Measurements from ENCODE around the gene INTS14. TPM values are rescaled to one million over a fixed set of nuclear protein-coding genes. Genes with fewer than 3 reads are reported as not detected.
A peak's percentile ranks its signal among the peaks of the same experiment; 100 is the strongest.

The INTS14 gene
- total RNA-seq, 4 donors from 2014 or later: 52.4 to 99.4 (median 62.9) TPM

DNA sequence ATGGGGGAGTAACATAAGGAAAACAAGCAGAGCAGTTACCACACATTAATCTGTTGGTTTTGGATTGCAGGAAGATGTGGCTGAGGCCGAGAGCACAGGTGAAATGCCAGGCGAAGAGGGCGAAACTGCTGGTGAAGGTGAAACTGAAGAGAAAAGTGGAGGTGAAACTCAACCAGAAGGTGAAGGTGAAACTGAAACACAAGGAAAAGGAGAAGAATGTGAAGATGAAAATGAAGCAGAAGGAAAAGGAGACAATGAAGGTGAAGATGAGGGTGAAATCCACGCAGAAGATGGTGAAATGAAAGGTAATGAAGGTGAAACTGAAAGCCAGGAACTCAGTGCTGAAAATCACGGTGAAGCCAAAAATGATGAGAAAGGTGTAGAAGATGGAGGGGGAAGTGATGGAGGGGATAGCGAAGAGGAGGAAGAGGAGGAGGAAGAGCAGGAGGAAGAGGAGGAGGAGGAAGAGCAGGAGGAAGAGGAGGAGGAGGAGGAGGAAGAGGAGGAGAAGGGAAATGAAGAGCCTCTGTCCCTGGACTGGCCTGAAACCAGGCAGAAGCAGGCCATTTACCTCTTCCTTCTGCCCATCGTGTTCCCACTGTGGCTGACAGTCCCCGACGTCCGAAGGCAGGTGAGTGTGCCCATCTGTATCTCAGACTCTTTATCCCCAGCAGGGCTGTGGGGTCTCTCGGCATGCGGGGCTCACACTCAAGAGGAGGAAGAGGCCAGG is 39.5 kb upstream of the INTS14 start:
- H3K27ac ChIP-seq: no peak overlapping the region
- H3K36me3 ChIP-seq: no peaks in the 10 kb centered on the region
- H3K4me1 ChIP-seq: peaks cover 0 to 10% of the 10 kb centered on the region in 2 donors
- TF ChIP-seq, protein P1, sequence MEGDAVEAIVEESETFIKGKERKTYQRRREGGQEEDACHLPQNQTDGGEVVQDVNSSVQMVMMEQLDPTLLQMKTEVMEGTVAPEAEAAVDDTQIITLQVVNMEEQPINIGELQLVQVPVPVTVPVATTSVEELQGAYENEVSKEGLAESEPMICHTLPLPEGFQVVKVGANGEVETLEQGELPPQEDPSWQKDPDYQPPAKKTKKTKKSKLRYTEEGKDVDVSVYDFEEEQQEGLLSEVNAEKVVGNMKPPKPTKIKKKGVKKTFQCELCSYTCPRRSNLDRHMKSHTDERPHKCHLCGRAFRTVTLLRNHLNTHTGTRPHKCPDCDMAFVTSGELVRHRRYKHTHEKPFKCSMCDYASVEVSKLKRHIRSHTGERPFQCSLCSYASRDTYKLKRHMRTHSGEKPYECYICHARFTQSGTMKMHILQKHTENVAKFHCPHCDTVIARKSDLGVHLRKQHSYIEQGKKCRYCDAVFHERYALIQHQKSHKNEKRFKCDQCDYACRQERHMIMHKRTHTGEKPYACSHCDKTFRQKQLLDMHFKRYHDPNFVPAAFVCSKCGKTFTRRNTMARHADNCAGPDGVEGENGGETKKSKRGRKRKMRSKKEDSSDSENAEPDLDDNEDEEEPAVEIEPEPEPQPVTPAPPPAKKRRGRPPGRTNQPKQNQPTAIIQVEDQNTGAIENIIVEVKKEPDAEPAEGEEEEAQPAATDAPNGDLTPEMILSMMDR (IDR thresholded peaks at IDR 0.05): no peak
- no peak for TF ChIP-seq POLR2A (IDR thresholded peaks at IDR 0.05)
- DNase-seq: no peak
- H3K27me3 ChIP-seq: no peaks in the 10 kb centered on the region
- no peaks in the 10 kb centered on the region for H3K9me3 ChIP-seq
- intact Hi-C loops (cut with DNase I): no loop called here
- WGBS, 2 donors: 93 to 94% methylated on average over 12 of the region's 12 CpGs
- H3K4me3 ChIP-seq (replicated peaks in 1 of 3): no peak overlapping the region

- no peak for DNase-seq
Measured at GRCh38 chr15:65646486-65646885, 35.6 kb upstream of the INTS14 start.

GRCh38 chr15:65645392-65645791 is 34.5 kb upstream of the INTS14 start:
- 94 to 98% methylated on average over 4 of the region's 4 CpGs for WGBS, 2 donors
- Histone ChIP-seq H3K27ac (no peak overlapping the region), H3K36me3 (no peaks in the 10 kb centered on the region), H3K4me1 (peaks cover 0 to 3% of the 10 kb centered on the region in 2 donors), H3K9me3 (no peaks in the 10 kb centered on the region), H3K4me3 (replicated peaks in 1 of 3) (no peak overlapping the region), H3K27me3 (no peaks in the 10 kb centered on the region)
- intact Hi-C loops (cut with DNase I): no loop called here
- no peak for TF ChIP-seq POLR2A (IDR thresholded peaks at IDR 0.05)
- TF ChIP-seq, protein P1 (IDR thresholded peaks at IDR 0.05): no peak
- no peak for DNase-seq

More at GRCh38 chr15:65646486-65646885, 35.6 kb upstream of the INTS14 start:
- WGBS, 2 donors: 91 to 93% methylated on average over 4 of the region's 4 CpGs
- intact Hi-C loops (cut with DNase I): no loop called here
- H3K27ac ChIP-seq: no peak overlapping the region
- H3K4me3 ChIP-seq (replicated peaks in 1 of 3): no peak overlapping the region
- no peaks in the 10 kb centered on the region for H3K27me3 ChIP-seq
- peaks cover 0 to 2% of the 10 kb centered on the region in 2 donors for H3K4me1 ChIP-seq
- TF ChIP-seq, protein P1 (IDR thresholded peaks at IDR 0.05): no peak
- no peak for TF ChIP-seq POLR2A (IDR thresholded peaks at IDR 0.05)
- no peaks in the 10 kb centered on the region for H3K9me3 ChIP-seq
- H3K36me3 ChIP-seq: no peaks in the 10 kb centered on the region

GRCh38 chr15:65644282-65644681 is 33.4 kb upstream of the INTS14 start:
- no peak overlapping the region for H3K4me3 ChIP-seq (replicated peaks in 1 of 3)
- no peaks in the 10 kb centered on the region for H3K36me3 ChIP-seq
- H3K4me1 ChIP-seq: peaks cover 0 to 3% of the 10 kb centered on the region in 2 donors
- TF ChIP-seq POLR2A (IDR thresholded peaks at IDR 0.05): no peak
- TF ChIP-seq, protein P1 (IDR thresholded peaks at IDR 0.05): no peak
- 95 to 100% methylated on average over 2 to 4 of the region's 4 CpGs for WGBS, 2 donors
- no peak overlapping the region for H3K27ac ChIP-seq
- no peaks in the 10 kb centered on the region for H3K27me3 ChIP-seq
- H3K9me3 ChIP-seq: no peaks in the 10 kb centered on the region
- intact Hi-C loops (cut with DNase I): no loop called here
- DNase-seq: no peak

- Histone ChIP-seq H3K27me3 (no peaks in the 10 kb centered on the region), H3K27ac (no peak overlapping the region), H3K9me3 (no peaks in the 10 kb centered on the region), H3K4me3 (replicated peaks in 1 of 3) (no peak overlapping the region), H3K36me3 (no peaks in the 10 kb centered on the region), H3K4me1 (peaks cover 0 to 10% of the 10 kb centered on the region in 2 donors)
- peak in 1 of 2 donors; percentile 14 for DNase-seq
- TF ChIP-seq, protein P1 (IDR thresholded peaks at IDR 0.05): no peak
- no peak for TF ChIP-seq POLR2A (IDR thresholded peaks at IDR 0.05)
- 69 to 76% methylated on average over 5 to 6 of the region's 6 CpGs for WGBS, 2 donors
- intact Hi-C loops (cut with DNase I): no loop called here
Measured at GRCh38 chr15:65642594-65642993, 31.7 kb upstream of the INTS14 start.

Data from thyroid gland (tissue), 4 donors.